Tibial artery (tissue), 4 donors: ENCODE measurements around the gene TUBA1B.

Experiments
- DNase-seq, 2 donors: peaks; one replicate each; pipeline ENCODE4 v3.0.0-alpha.2; 2019
- H3K27ac ChIP-seq, 2 donors: fragments of 200-600 bp; sonication (generic) in 1 of 2; 1 replicate in 1 of 2; 2 replicates in 1 of 2; pipeline ENCODE4 v1.5.1; 2018 to 2019; ENCODE audit warnings: mild to moderate bottlenecking in 1 of 2
- H3K27me3 ChIP-seq, 2 donors: fragments of 200-600 bp; sonication (generic) in 1 of 2; one replicate each; pipeline versions ENCODE4 v1.5.1 to v1.6.0; 2016 to 2019
- H3K36me3 ChIP-seq, 3 donors: fragments of 200-600 bp; sonication (generic) in 2 of 3; one replicate each; pipeline ENCODE4 v1.5.1; 2016 to 2019; ENCODE audit warnings: mild to moderate bottlenecking in 2 of 3
- H3K4me1 ChIP-seq, 4 donors: fragments of 200-600 bp; sonication (generic) in 2 of 4; 1 replicate in 3 of 4; 2 replicates in 1 of 4; pipeline ENCODE4 v1.5.1; 2016 to 2019
- H3K4me3 ChIP-seq, 2 donors: fragments of 200-600 bp; sonication (generic) in 1 of 2; 1 replicate in 1 of 2; 2 replicates in 1 of 2; pipeline ENCODE4 v1.5.1; 2018 to 2019; ENCODE audit warnings: mild to moderate bottlenecking in 2 of 2
- H3K9me3 ChIP-seq, 3 donors: fragments of 200-600 bp; sonication (generic) in 1 of 3; one replicate each; pipeline ENCODE4 v1.5.1; 2016 to 2019
- intact Hi-C: fragments of 100-400 bp; cut with DNase I; formaldehyde crosslinking; loops from one replicate; pipeline ENCODE4 v1.15.0; 2023; ENCODE audit warnings: low total_unique reads
- TF ChIP-seq, protein P1 (sequence below), 2 experiments: fragments of 200-600 bp in 1 of 2; fragments of 450-650 bp in 1 of 2; IDR thresholded peaks; one replicate each; pipeline ENCODE4 v1.5.1; 2017 to 2019; ENCODE audit warnings: antibody characterized with exemption in 2 of 2, mild to moderate bottlenecking in 1 of 2, moderate library complexity in 1 of 2

Gene TUBA1B

DNA sequence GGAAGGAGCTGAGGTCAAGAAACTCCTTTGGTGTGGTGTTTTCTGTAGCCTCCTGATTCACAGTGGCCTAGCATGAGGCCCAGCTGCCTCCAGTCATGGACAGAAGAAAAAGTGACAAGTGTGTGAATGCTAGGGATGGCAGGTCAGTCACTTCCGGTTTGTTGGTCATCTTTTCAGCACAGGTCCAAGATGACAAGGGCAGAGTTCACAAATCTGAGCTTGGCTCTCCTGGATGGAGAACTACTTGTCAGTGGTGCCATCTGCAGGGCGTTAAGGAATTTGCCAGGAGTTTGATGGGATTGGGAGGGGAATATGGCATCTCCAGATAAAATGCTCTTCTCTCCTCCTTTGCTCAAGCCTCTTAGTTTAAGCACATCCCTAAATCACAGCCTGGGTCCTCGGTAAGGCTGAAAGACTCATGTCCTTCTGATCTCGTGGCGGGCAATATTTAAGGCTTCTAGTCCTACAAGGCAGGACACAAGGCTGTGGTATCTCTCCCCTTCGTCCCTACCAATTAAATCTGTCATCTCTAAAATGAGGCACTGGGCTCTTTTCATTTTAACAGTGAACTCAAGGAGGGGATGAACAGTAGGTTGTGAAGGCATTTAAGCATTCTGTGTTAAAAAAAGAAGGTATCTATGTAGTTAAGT is 10.0 kb downstream of the TUBA1B start:
- H3K27ac ChIP-seq, result no peak overlapping the region
- H3K4me1 ChIP-seq, result no peaks in the 10 kb centered on the region
- H3K36me3 ChIP-seq, result no peaks in the 10 kb centered on the region
- no peak overlapping the region for H3K4me3 ChIP-seq
- DNase-seq, result peak in 1 of 2 donors; percentile 39
- H3K9me3 ChIP-seq, result no peaks in the 10 kb centered on the region
- intact Hi-C loops, result loop anchor here (5.0 kb wide), 1 partner anchor 34 kb away; no protein-coding TSS in a partner anchor
- H3K27me3 ChIP-seq, result no peaks in the 10 kb centered on the region
- TF ChIP-seq, protein P1, sequence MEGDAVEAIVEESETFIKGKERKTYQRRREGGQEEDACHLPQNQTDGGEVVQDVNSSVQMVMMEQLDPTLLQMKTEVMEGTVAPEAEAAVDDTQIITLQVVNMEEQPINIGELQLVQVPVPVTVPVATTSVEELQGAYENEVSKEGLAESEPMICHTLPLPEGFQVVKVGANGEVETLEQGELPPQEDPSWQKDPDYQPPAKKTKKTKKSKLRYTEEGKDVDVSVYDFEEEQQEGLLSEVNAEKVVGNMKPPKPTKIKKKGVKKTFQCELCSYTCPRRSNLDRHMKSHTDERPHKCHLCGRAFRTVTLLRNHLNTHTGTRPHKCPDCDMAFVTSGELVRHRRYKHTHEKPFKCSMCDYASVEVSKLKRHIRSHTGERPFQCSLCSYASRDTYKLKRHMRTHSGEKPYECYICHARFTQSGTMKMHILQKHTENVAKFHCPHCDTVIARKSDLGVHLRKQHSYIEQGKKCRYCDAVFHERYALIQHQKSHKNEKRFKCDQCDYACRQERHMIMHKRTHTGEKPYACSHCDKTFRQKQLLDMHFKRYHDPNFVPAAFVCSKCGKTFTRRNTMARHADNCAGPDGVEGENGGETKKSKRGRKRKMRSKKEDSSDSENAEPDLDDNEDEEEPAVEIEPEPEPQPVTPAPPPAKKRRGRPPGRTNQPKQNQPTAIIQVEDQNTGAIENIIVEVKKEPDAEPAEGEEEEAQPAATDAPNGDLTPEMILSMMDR (IDR thresholded peaks at IDR 0.05), result peak; percentile 54 to 60

DNA sequence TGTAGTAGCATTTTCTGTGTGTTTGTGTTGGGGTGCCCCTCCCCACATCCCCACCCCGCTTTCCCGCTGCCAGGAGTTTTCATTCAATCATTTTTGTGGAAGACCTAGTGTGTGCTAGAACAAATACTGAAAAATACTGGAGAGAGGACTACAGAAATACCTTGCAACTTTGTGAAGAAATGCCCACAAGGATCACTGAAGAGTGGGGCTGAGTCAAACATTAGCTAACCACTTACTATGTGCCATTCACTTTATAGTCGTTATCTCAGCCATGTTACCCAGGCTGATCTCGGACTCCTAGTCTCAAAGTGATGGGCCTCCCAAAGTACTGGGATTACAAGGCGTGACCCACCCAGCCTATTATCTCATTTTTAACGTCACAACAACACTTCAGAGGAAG is 20.0 kb downstream of the TUBA1B start:
- DNase-seq, result no peak
- no peaks in the 10 kb centered on the region for H3K27me3 ChIP-seq
- peak overlapping the region; percentile 99 for H3K27ac ChIP-seq
- peak overlapping the region; percentile 93 for H3K4me3 ChIP-seq
- TF ChIP-seq, protein P1 (IDR thresholded peaks at IDR 0.05), result no peak
- peaks cover 0 to 9% (median 4%) of the 10 kb centered on the region in 3 donors for H3K36me3 ChIP-seq
- peaks cover 0 to 40% (median 30%) of the 10 kb centered on the region in 4 donors for H3K4me1 ChIP-seq
- intact Hi-C loops, result loop anchor here (10.0 kb wide), 1 partner anchor 46 kb away; the partner anchor contains the start of genes KMT2D and RHEBL1
- no peaks in the 10 kb centered on the region for H3K9me3 ChIP-seq

DNA sequence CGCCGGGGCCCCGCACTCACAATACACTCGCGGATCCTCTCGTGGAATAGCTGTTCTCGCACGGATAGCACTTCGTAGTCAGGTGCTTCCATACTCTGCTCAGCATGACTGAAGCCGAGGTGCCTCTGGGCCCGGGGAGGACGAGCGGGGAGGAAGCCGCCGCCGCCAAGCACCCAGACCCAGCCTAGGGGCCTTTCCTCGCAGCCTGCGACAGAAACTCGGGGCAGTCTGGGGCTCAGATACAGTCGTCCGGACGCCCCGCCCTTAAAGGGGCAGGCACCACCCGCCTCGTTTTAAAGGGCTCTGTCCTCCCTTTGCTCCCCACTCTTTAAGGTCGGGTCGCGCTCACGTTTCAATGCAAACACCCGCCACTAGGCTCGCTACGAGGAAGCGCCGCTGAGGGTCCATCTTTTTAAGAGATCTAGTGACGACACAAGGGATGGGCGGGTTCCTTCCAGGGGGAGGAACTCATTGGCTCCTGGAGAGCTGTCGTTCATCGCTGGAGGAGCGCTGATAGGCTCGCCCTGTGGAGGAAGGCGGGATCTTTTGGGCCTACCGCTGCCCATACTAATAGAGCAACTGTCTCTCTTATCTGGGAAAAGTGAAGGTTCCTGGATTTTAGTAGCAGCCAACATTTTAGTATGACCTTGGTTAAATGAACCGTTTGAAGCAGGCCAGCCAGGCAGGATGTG is 20.6 kb downstream of the TUBA1B start, which contains the start of gene LMBR1L:
LMBR1L (minus strand) TSS at position 384 of the 692 bp plus-strand sequence; CDS start at position 92, 292 bp downstream.
- DNase-seq, result peak; percentile 98 to 99
- H3K4me3 ChIP-seq, result peak within 1 kb of the TSS; percentile 93
- peaks cover 0 to 15% (median 9%) of the 10 kb centered on the region in 3 donors for H3K36me3 ChIP-seq
- peaks cover 0 to 46% (median 36%) of the 10 kb centered on the region in 4 donors for H3K4me1 ChIP-seq
- peak within 1 kb of the TSS; percentile 99 for H3K27ac ChIP-seq
- TF ChIP-seq, protein P1 (IDR thresholded peaks at IDR 0.05), result peak; percentile 61 to 81
- no peaks in the 10 kb centered on the region for H3K9me3 ChIP-seq
- no peaks in the 10 kb centered on the region for H3K27me3 ChIP-seq
- intact Hi-C loops, result loop anchor here (10.0 kb wide), 1 partner anchor 46 kb away; the partner anchor contains the start of genes KMT2D and RHEBL1

DNA sequence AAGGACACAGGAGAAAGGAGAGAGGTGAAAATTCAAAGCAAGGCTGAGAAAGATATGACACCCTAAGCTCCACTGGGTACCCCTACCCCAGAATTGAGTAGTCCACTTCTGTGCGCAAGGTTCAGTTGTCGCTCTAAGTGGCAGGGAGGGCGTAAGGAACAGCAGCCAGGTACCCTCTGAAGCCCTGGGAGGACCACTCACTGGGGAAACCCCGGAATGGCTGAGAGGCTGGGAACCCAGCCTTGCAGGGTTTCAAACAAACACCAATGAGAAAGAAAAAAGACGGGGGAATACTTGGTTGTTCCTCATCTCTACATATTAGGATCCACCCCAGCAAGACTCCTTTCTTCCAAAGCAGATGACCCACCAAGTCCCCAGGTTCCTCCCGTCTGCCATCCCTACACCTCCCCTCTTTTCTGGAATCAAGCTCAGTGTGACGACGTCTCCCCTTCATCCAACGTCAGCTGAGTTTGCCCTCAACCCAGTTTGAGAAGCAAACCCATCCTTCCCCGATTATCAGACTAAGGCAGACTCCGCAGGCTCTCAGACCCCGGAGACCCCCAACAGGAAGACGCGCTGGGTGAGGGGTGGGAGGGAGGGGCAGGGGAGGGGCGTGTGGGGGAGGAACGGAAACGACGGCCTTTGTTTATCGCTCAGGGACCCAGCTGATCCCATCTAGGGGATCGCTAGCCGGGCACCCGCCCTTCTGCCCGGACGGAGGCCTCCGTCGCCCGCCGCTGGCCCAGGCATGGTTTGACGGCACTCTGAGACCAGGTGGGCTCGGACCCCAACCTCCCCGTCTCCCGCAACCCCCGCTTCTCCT is 21.3 kb downstream of the TUBA1B start:
- intact Hi-C loops, result loop anchor here (10.0 kb wide), 1 partner anchor 45 kb away; the partner anchor contains the start of genes KMT2D and RHEBL1
- DNase-seq, result no peak
- H3K27me3 ChIP-seq, result no peaks in the 10 kb centered on the region
- TF ChIP-seq, protein P1 (IDR thresholded peaks at IDR 0.05), result no peak
- peak overlapping the region; percentile 93 for H3K4me3 ChIP-seq
- H3K4me1 ChIP-seq, result peaks cover 0 to 53% (median 40%) of the 10 kb centered on the region in 4 donors
- H3K9me3 ChIP-seq, result no peaks in the 10 kb centered on the region
- H3K27ac ChIP-seq, result peak overlapping the region; percentile 99
- H3K36me3 ChIP-seq, result peaks cover 0 to 22% (median 15%) of the 10 kb centered on the region in 3 donors

GRCh38 chr12:49108958-49109404 is 22.2 kb downstream of the TUBA1B start:
- Histone ChIP-seq H3K27me3 (no peaks in the 10 kb centered on the region), H3K9me3 (no peaks in the 10 kb centered on the region), H3K4me3 (peak overlapping the region; percentile 93), H3K36me3 (peaks cover 7 to 30% (median 24%) of the 10 kb centered on the region in 3 donors), H3K4me1 (peaks cover 0 to 61% (median 42%) of the 10 kb centered on the region in 4 donors), H3K27ac (peak overlapping the region; percentile 99)
- TF ChIP-seq, protein P1 (IDR thresholded peaks at IDR 0.05), result no peak
- DNase-seq, result peak; percentile 72 to 79
- intact Hi-C loops, result no loop called here
